HG02588 (cell line): Measurements from ENCODE around the gene LPCAT1.
"Not testable (repeated sequence)": the region's sequence is repeated elsewhere in the genome, so short reads cannot be mapped to it uniquely, and the experiment has no call there.

Source experiments
- ATAC-seq: cut with Tn5 transposase; IDR thresholded peaks from one replicate; pipeline ENCODE4 v1.9.1; 2021; ENCODE audit warnings: mild to moderate bottlenecking, moderate library complexity; ENCODE audit not compliant: unreplicated experiment

Gene LPCAT1

GRCh38 chr5:1431021-1431811 lies 92.5 kb downstream of the LPCAT1 start:
- ATAC-seq = no peak

- no peak for ATAC-seq
Observed at GRCh38 chr5:1430121-1430795, 93.5 kb downstream of the LPCAT1 start.

- no peak for ATAC-seq
Observed at GRCh38 chr5:1429496-1429895, 94.3 kb downstream of the LPCAT1 start.

GRCh38 chr5:1429066-1429465 lies 94.7 kb downstream of the LPCAT1 start:
- ATAC-seq = no peak

GRCh38 chr5:1428107-1428506 lies 95.7 kb downstream of the LPCAT1 start:
- ATAC-seq = no peak

- ATAC-seq = no peak
Observed at GRCh38 chr5:1424716-1425115, 99.0 kb downstream of the LPCAT1 start.

- ATAC-seq = no peak
Observed at GRCh38 chr5:1423901-1424603, 99.7 kb downstream of the LPCAT1 start.

GRCh38 chr5:1422522-1422921 lies 101.2 kb downstream of the LPCAT1 start:
- not testable (repeated sequence) for ATAC-seq

GRCh38 chr5:1421521-1422341 lies 102.0 kb downstream of the LPCAT1 start:
- ATAC-seq = no peak

- ATAC-seq = no peak
Observed at GRCh38 chr5:1420211-1421195, 103.3 kb downstream of the LPCAT1 start.

GRCh38 chr5:1419476-1420210 lies 104.1 kb downstream of the LPCAT1 start:
- no peak for ATAC-seq

GRCh38 chr5:1418921-1419280 lies 104.9 kb downstream of the LPCAT1 start:
- no peak for ATAC-seq

GRCh38 chr5:1418238-1418920 lies 105.4 kb downstream of the LPCAT1 start:
- no peak for ATAC-seq

- no peak for ATAC-seq
Observed at GRCh38 chr5:1417586-1418225, 106.1 kb downstream of the LPCAT1 start.

- no peak for ATAC-seq
Observed at GRCh38 chr5:1416856-1417469, 106.8 kb downstream of the LPCAT1 start.

- ATAC-seq = no peak
Observed at GRCh38 chr5:1415626-1416360, 108.0 kb downstream of the LPCAT1 start.

GRCh38 chr5:1415059-1415425 lies 108.7 kb downstream of the LPCAT1 start:
- ATAC-seq = no peak
